ENCODE results near the gene TRIML1. TPM values are rescaled to one million over a fixed set of nuclear protein-coding genes. Genes with fewer than 3 reads are reported as not detected.

Gene TRIML1
- total RNA-seq, 4 donors from 2014 or later, result not detected

- DNase-seq, result no peak
- H3K27ac ChIP-seq, result no peak overlapping the region
- 90 to 95% methylated on average over 5 of the region's 5 CpGs for WGBS, 2 donors
- H3K36me3 ChIP-seq, result no peaks in the 10 kb centered on the region
- H3K9me3 ChIP-seq, result no peaks in the 10 kb centered on the region
- intact Hi-C loops (cut with DNase I), result no loop called here
- TF ChIP-seq POLR2A (IDR thresholded peaks at IDR 0.05) (no peak), CTCF (IDR thresholded peaks at IDR 0.05) (no peak)
- H3K4me1 ChIP-seq, result no peaks in the 10 kb centered on the region
- no peaks in the 10 kb centered on the region for H3K27me3 ChIP-seq
- no peak overlapping the region for H3K4me3 ChIP-seq (replicated peaks in 1 of 3)
Observed at GRCh38 chr4:188177997-188178675, 38.9 kb downstream of the TRIML1 start.

GRCh38 chr4:188178806-188179205 is 39.6 kb downstream of the TRIML1 start:
- H3K9me3 ChIP-seq, result no peaks in the 10 kb centered on the region
- intact Hi-C loops (cut with DNase I), result no loop called here
- DNase-seq, result no peak
- H3K4me1 ChIP-seq, result no peaks in the 10 kb centered on the region
- WGBS, 2 donors, result 90 to 96% methylated on average over 7 to 15 of the region's 28 CpGs
- no peaks in the 10 kb centered on the region for H3K27me3 ChIP-seq
- no peak overlapping the region for H3K27ac ChIP-seq
- no peaks in the 10 kb centered on the region for H3K36me3 ChIP-seq
- H3K4me3 ChIP-seq (replicated peaks in 1 of 3), result no peak overlapping the region
- no peak for TF ChIP-seq CTCF (IDR thresholded peaks at IDR 0.05)
- no peak for TF ChIP-seq POLR2A (IDR thresholded peaks at IDR 0.05)

- no peak for DNase-seq
- no peak for TF ChIP-seq POLR2A (IDR thresholded peaks at IDR 0.05)
- TF ChIP-seq CTCF (IDR thresholded peaks at IDR 0.05), result no peak
- H3K4me3 ChIP-seq (replicated peaks in 1 of 3), result no peak overlapping the region
- no peaks in the 10 kb centered on the region for H3K9me3 ChIP-seq
- 69 to 91% methylated on average over 2 of the region's 2 CpGs for WGBS, 2 donors
- no peaks in the 10 kb centered on the region for H3K36me3 ChIP-seq
- H3K4me1 ChIP-seq, result no peaks in the 10 kb centered on the region
- H3K27ac ChIP-seq, result no peak overlapping the region
- H3K27me3 ChIP-seq, result no peaks in the 10 kb centered on the region
- intact Hi-C loops (cut with DNase I), result no loop called here
Observed at GRCh38 chr4:188187106-188187505, 47.9 kb downstream of the TRIML1 start.

GRCh38 chr4:188190461-188190860 is 51.2 kb downstream of the TRIML1 start:
- Histone ChIP-seq H3K27ac (no peak overlapping the region), H3K36me3 (no peaks in the 10 kb centered on the region), H3K4me1 (no peaks in the 10 kb centered on the region), H3K27me3 (no peaks in the 10 kb centered on the region), H3K4me3 (replicated peaks in 1 of 3) (no peak overlapping the region), H3K9me3 (no peaks in the 10 kb centered on the region)
- TF ChIP-seq CTCF (IDR thresholded peaks at IDR 0.05) (no peak), POLR2A (IDR thresholded peaks at IDR 0.05) (no peak)
- no peak for DNase-seq
- intact Hi-C loops (cut with DNase I), result no loop called here
- WGBS, 2 donors, result 69 to 70% methylated on average over 3 of the region's 3 CpGs

- Histone ChIP-seq H3K9me3 (no peaks in the 10 kb centered on the region), H3K36me3 (no peaks in the 10 kb centered on the region), H3K4me3 (replicated peaks in 1 of 3) (no peak overlapping the region), H3K27ac (no peak overlapping the region), H3K4me1 (no peaks in the 10 kb centered on the region), H3K27me3 (no peaks in the 10 kb centered on the region)
- TF ChIP-seq POLR2A (IDR thresholded peaks at IDR 0.05) (no peak), CTCF (IDR thresholded peaks at IDR 0.05) (no peak)
- no peak for DNase-seq
- 83 to 96% methylated on average over 5 of the region's 5 CpGs for WGBS, 2 donors
- intact Hi-C loops (cut with DNase I), result no loop called here
Observed at GRCh38 chr4:188194421-188194820, 55.2 kb downstream of the TRIML1 start.
